Kidney epithelial cell (primary cell): ENCODE results near the gene ERCC5. TPM values are rescaled to one million over a fixed set of nuclear protein-coding genes. Genes with fewer than 3 reads are reported as not detected.

Experiments used
- DNase-seq: peaks from one replicate; pipeline ENCODE4 v3.0.0-alpha.2; 2010; ENCODE audit warnings: low read depth
- H3K27me3 ChIP-seq: 2 replicates; pipeline ENCODE4 v1.6.0; 2011; ENCODE audit warnings: low read length; ENCODE audit not compliant: control insufficient read depth, insufficient read depth
- H3K36me3 ChIP-seq: 2 replicates; pipeline ENCODE4 v1.5.1; 2011; ENCODE audit warnings: low read length; ENCODE audit not compliant: control insufficient read depth, insufficient read depth
- H3K4me3 ChIP-seq: 2 replicates; pipeline ENCODE4 v1.5.1; 2011; ENCODE audit warnings: low read depth, mild to moderate bottlenecking, control low read depth, low read length
- total RNA-seq: library from RNA; depleted of rRNA; stranded (reverse); fragments of >200 nt; gene quantifications from 2 replicates; pipeline ENCODE4 v1.2.3, GENCODE V29; 2015
- TF ChIP-seq, protein P1 (sequence below): IDR thresholded peaks from 2 replicates; pipeline ENCODE4 v1.5.1; 2011; ENCODE audit warnings: mild to moderate bottlenecking, moderate library complexity, low read length, control low read depth, inconsistent platforms; ENCODE audit not compliant: insufficient read depth, poor library complexity, severe bottlenecking

Gene ERCC5
- total RNA-seq, 1 donor from 2014 or later: 39.4 TPM

DNA sequence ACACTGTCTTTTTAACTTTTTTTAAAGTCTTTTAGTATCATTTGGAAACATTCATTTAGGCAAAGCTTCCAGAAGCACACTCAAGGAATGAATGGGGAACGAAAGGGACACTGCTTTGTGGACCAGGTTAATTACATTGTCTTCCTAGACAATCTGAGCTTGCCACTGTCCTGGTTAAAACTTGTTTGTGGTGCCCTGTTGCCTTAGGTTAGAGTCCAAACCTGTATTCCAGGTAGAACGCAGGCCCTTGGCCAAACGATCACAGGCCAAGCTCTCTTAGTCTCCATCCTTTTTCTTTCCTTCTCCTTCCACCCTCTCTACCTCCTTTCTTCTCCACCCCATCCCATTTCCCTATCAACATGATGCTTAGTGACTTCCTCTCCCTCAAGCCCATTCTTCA is 66.8 kb downstream of the ERCC5 start:
- DNase-seq: no peak
- H3K4me3 ChIP-seq: no peak overlapping the region
- no peaks in the 10 kb centered on the region for H3K36me3 ChIP-seq
- TF ChIP-seq, protein P1, sequence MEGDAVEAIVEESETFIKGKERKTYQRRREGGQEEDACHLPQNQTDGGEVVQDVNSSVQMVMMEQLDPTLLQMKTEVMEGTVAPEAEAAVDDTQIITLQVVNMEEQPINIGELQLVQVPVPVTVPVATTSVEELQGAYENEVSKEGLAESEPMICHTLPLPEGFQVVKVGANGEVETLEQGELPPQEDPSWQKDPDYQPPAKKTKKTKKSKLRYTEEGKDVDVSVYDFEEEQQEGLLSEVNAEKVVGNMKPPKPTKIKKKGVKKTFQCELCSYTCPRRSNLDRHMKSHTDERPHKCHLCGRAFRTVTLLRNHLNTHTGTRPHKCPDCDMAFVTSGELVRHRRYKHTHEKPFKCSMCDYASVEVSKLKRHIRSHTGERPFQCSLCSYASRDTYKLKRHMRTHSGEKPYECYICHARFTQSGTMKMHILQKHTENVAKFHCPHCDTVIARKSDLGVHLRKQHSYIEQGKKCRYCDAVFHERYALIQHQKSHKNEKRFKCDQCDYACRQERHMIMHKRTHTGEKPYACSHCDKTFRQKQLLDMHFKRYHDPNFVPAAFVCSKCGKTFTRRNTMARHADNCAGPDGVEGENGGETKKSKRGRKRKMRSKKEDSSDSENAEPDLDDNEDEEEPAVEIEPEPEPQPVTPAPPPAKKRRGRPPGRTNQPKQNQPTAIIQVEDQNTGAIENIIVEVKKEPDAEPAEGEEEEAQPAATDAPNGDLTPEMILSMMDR: no peak
- H3K27me3 ChIP-seq: no peaks in the 10 kb centered on the region

GRCh38 chr13:102913914-102914313 is 68.1 kb downstream of the ERCC5 start:
- TF ChIP-seq, protein P1: no peak
- Histone ChIP-seq H3K36me3 (no peaks in the 10 kb centered on the region), H3K4me3 (no peak overlapping the region), H3K27me3 (no peaks in the 10 kb centered on the region)
- DNase-seq: no peak

GRCh38 chr13:102914339-102914930 is 68.6 kb downstream of the ERCC5 start:
- no peaks in the 10 kb centered on the region for H3K36me3 ChIP-seq
- no peak overlapping the region for H3K4me3 ChIP-seq
- DNase-seq: no peak
- H3K27me3 ChIP-seq: no peaks in the 10 kb centered on the region
- TF ChIP-seq, protein P1: no peak

DNA sequence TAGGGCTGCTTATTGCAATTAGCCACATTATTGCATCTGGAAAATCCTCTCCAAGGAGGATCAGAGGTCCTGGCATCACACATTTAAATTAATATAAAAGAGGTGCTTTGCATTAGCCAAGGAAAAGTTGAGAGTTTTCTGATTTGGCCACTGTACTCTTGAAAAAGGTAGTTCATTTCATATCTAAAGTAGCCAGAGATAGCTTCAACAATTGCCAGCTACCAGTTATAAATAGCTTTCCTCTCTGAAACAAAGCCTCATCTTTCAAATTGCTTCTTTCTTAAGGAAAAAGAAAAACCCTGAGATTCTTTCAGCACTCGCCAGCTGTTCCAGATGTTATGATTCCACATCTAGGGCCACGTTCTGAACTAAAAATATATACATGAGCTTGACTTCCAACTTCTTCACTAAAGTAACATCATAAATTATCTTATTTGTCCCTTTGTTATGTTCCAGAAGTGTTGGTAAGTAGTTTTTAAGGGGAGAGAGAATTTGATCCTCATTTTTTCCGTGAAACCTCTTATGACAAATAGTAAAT is 69.6 kb downstream of the ERCC5 start:
- DNase-seq: no peak
- H3K36me3 ChIP-seq: no peaks in the 10 kb centered on the region
- H3K27me3 ChIP-seq: no peaks in the 10 kb centered on the region
- no peak overlapping the region for H3K4me3 ChIP-seq
- TF ChIP-seq, protein P1: no peak

- Histone ChIP-seq H3K4me3 (no peak overlapping the region), H3K36me3 (no peaks in the 10 kb centered on the region), H3K27me3 (no peaks in the 10 kb centered on the region)
- TF ChIP-seq, protein P1: no peak
- no peak for DNase-seq
These were observed 71.2 kb downstream of the ERCC5 start for GRCh38 chr13:102917019-102917418.

DNA sequence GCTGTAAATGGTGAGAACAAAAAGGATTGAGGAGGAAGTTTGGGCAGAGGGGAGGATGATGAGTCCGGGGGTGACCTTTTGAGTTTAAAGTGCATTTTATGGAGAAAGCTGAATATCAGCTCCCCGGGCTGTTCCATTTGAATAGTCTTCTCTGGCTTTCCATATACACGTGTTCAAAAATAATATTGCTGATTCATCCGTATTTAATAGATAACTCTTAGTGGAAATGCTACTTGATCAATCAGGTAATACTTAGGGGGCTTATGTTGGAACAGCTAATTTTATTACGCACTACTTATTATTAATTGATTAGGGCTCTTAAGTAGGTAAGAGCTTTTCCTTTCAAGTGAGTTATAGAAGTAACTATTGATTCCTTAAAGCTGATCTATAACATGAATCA is 76.4 kb downstream of the ERCC5 start:
- H3K36me3 ChIP-seq: no peaks in the 10 kb centered on the region
- no peak for DNase-seq
- H3K27me3 ChIP-seq: no peaks in the 10 kb centered on the region
- TF ChIP-seq, protein P1: no peak
- H3K4me3 ChIP-seq: no peak overlapping the region
